ENCODE measurements around the gene ATXN2L.

Gene ATXN2L

GRCh38 chr16:28823873-28824716, 1.3 kb downstream of the ATXN2L start (continued):
- TF ChIP-seq AEBP2 (tag by site-specific recombination; IDR thresholded peaks at IDR 0.05; ENCODE audit: borderline replicate concordance): no peak
- peak; percentile 58; the same call in 1 of the 2 replicates for TF ChIP-seq ZXDB (tag by site-specific recombination; IDR thresholded peaks at IDR 0.05)
- TF ChIP-seq, protein P1, sequence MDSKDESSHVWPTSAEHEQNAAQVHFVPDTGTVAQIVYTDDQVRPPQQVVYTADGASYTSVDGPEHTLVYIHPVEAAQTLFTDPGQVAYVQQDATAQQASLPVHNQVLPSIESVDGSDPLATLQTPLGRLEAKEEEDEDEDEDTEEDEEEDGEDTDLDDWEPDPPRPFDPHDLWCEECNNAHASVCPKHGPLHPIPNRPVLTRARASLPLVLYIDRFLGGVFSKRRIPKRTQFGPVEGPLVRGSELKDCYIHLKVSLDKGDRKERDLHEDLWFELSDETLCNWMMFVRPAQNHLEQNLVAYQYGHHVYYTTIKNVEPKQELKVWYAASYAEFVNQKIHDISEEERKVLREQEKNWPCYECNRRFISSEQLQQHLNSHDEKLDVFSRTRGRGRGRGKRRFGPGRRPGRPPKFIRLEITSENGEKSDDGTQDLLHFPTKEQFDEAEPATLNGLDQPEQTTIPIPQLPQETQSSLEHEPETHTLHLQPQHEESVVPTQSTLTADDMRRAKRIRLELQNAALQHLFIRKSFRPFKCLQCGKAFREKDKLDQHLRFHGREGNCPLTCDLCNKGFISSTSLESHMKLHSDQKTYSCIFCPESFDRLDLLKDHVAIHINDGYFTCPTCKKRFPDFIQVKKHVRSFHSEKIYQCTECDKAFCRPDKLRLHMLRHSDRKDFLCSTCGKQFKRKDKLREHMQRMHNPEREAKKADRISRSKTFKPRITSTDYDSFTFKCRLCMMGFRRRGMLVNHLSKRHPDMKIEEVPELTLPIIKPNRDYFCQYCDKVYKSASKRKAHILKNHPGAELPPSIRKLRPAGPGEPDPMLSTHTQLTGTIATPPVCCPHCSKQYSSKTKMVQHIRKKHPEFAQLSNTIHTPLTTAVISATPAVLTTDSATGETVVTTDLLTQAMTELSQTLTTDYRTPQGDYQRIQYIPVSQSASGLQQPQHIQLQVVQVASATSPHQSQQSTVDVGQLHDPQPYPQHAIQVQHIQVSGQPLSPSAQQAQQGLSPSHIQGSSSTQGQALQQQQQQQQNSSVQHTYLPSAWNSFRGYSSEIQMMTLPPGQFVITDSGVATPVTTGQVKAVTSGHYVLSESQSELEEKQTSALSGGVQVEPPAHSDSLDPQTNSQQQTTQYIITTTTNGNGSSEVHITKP (tag by site-specific recombination; IDR thresholded peaks at IDR 0.05): peak; percentile 37
- no peak for TF ChIP-seq ZNF747 (tag by site-specific recombination; IDR thresholded peaks at IDR 0.05)
- TF ChIP-seq ZSCAN30 (tag by site-specific recombination; IDR thresholded peaks at IDR 0.05): peak; percentile 39; the same call in 1 of the 2 replicates
- no peak for TF ChIP-seq GLI2 (tag by site-specific recombination; IDR thresholded peaks at IDR 0.05; ENCODE audit: borderline replicate concordance, low read depth)
- no peak for TF ChIP-seq ZFP3 (tag by site-specific recombination; IDR thresholded peaks at IDR 0.05; ENCODE audit: low read depth)
- TF ChIP-seq ZNF76 (tag by site-specific recombination; IDR thresholded peaks at IDR 0.05; ENCODE audit: borderline replicate concordance, low read depth): peak; percentile 37; the same call in 1 of the 2 replicates
- 0 out of 2 replicates have a peak, but pooled peaks have one; percentile 19 for TF ChIP-seq WT1 (tag by site-specific recombination; IDR thresholded peaks at IDR 0.05)
- no peak for TF ChIP-seq ZSCAN23 (tag by site-specific recombination; IDR thresholded peaks at IDR 0.05)
- no peak for TF ChIP-seq ZNF302 (tag by site-specific recombination; IDR thresholded peaks at IDR 0.05; ENCODE audit: low read depth)
- TF ChIP-seq ZNF776 (tag by site-specific recombination; IDR thresholded peaks at IDR 0.05; ENCODE audit: borderline replicate concordance): no peak
- 0 out of 2 replicates have a peak, but pooled peaks have one; percentile 6 for TF ChIP-seq YY1 (tag by site-specific recombination; IDR thresholded peaks at IDR 0.05)
- TF ChIP-seq ZBTB8A (tag by site-specific recombination; IDR thresholded peaks at IDR 0.05): peak; percentile 40; the same call in 1 of the 2 replicates
- TF ChIP-seq IKZF3 (tag by site-specific recombination; IDR thresholded peaks at IDR 0.05): peak; percentile 87
- TF ChIP-seq ZNF626 (tag by site-specific recombination; IDR thresholded peaks at IDR 0.05): no peak
- TF ChIP-seq SP7 (tag by site-specific recombination; IDR thresholded peaks at IDR 0.05): peak; percentile 34; the same call in 1 of the 2 replicates
- TF ChIP-seq ZEB2 (tag by site-specific recombination; IDR thresholded peaks at IDR 0.05): peak; percentile 96
- peak; percentile 28; the same call in 1 of the 2 replicates for TF ChIP-seq KLF16 (tag by site-specific recombination; IDR thresholded peaks at IDR 0.05)
- peak; percentile 86 for TF ChIP-seq ZBTB7A (tag by site-specific recombination; IDR thresholded peaks at IDR 0.05; ENCODE audit: low read depth)
- TF ChIP-seq ZNF184 (tag by site-specific recombination; IDR thresholded peaks at IDR 0.05): no peak
- peak; percentile 35; the same call in 1 of the 2 replicates for TF ChIP-seq ZIC2 (tag by site-specific recombination; IDR thresholded peaks at IDR 0.05)
- no peak for TF ChIP-seq GLIS1 (tag by site-specific recombination; IDR thresholded peaks at IDR 0.05)
- no peak for TF ChIP-seq ZNF214 (tag by site-specific recombination; IDR thresholded peaks at IDR 0.05; ENCODE audit: borderline replicate concordance)
- no peak for TF ChIP-seq ZNF202 (tag by site-specific recombination; IDR thresholded peaks at IDR 0.05; ENCODE audit: borderline replicate concordance)
- peak; percentile 89; the same call in 1 of the 2 replicates for TF ChIP-seq HOXD13 (CRISPR knock-in tag; IDR thresholded peaks at IDR 0.05; ENCODE audit: borderline replicate concordance)
- no peak for TF ChIP-seq MYNN (tag by site-specific recombination; IDR thresholded peaks at IDR 0.05; ENCODE audit: borderline replicate concordance)
- TF ChIP-seq ZNF140 (tag by site-specific recombination; IDR thresholded peaks at IDR 0.05): no peak
- no peak for TF ChIP-seq ZNF521 (tag by site-specific recombination; IDR thresholded peaks at IDR 0.05)
- no peak for TF ChIP-seq ZNF362 (tag by site-specific recombination; IDR thresholded peaks at IDR 0.05)
- TF ChIP-seq ZNF664 (tag by site-specific recombination; IDR thresholded peaks at IDR 0.05): no peak
- no peak for TF ChIP-seq ZNF350 (tag by site-specific recombination; IDR thresholded peaks at IDR 0.05)
- TF ChIP-seq ZNF292 (tag by site-specific recombination; IDR thresholded peaks at IDR 0.05; ENCODE audit: borderline replicate concordance, low read depth): no peak
- TF ChIP-seq BCL11A (tag by site-specific recombination; IDR thresholded peaks at IDR 0.05; ENCODE audit: low read depth): no peak
- TF ChIP-seq ZSCAN16 (tag by site-specific recombination; IDR thresholded peaks at IDR 0.05): no peak
